SK-N-MC (cell line): ENCODE measurements around the gene GOLGA6L10.
"Not testable (repeated sequence)": the region's sequence is repeated elsewhere in the genome, so short reads cannot be mapped to it uniquely, and the experiment has no call there.

Source experiments
- EZH2 ChIP-seq: fragments of 200-600 bp; sonication (generic); IDR thresholded peaks from one replicate; pipeline ENCODE4 v1.6.1; 2017; ENCODE audit warnings: antibody characterized with exemption
- FOXP2 ChIP-seq: optimal IDR thresholded peaks from 2 replicates; pipeline ENCODE3; 2011; ENCODE audit warnings: mild to moderate bottlenecking, moderate library complexity; ENCODE audit not compliant: insufficient read depth; ENCODE audit errors: extremely low read length, control extremely low read depth
- POLR2AphosphoS5 ChIP-seq: IDR thresholded peaks from 2 replicates; pipeline ENCODE4 v1.6.1; 2012; ENCODE audit warnings: mild to moderate bottlenecking, low read depth, low read length, borderline replicate concordance

GRCh38 chr15:82367790-82368189 is 18.5 kb upstream of the GOLGA6L10 start:
- not testable (repeated sequence) for TF ChIP-seq POLR2AphosphoS5, EZH2, FOXP2
